Measurements from ENCODE around the gene PLCB1.

- no peak for TF ChIP-seq CTCF (IDR thresholded peaks at IDR 0.05; ENCODE audit: insufficient read depth, low read depth, low read length)
- no peak for TF ChIP-seq EZH2 (IDR thresholded peaks at IDR 0.05; ENCODE audit: insufficient read depth, low read length)
Observed at GRCh38 chr20:8388707-8389106, 256.6 kb downstream of the PLCB1 start.

All from astrocyte (in vitro differentiated cells and primary cell).